ENCODE measurements around the gene ZNF710.
A peak's percentile ranks its signal among the peaks of the same experiment; 100 is the strongest.

ZNF710 gene

GRCh38 chr15:89971592-89971997 lies 29.5 kb upstream of the ZNF710 start:
- no peaks in the 10 kb centered on the region for H4K20me1 ChIP-seq (ENCODE audit: control insufficient read depth, insufficient read depth, low read depth, low read length)
- no peaks in the 10 kb centered on the region for H3K9me3 ChIP-seq (ENCODE audit: control insufficient read depth, insufficient read depth, low read length)
- peaks cover 31% of the 10 kb centered on the region for H3K4me1 ChIP-seq (ENCODE audit: control insufficient read depth, low read length)
- no peak overlapping the region for H3K4me3 ChIP-seq (ENCODE audit: low read length)
- H3K27me3 ChIP-seq (ENCODE audit: control insufficient read depth, low read length), result no peaks in the 10 kb centered on the region
- H3F3A ChIP-seq (ENCODE audit: control insufficient read depth, insufficient read depth), result no peaks in the 10 kb centered on the region
- TF ChIP-seq CTCF (IDR thresholded peaks at IDR 0.05; ENCODE audit: low read depth, low read length, poor library complexity, severe bottlenecking), result peak; percentile 91
- TF ChIP-seq EZH2phosphoT487 (IDR thresholded peaks at IDR 0.05; ENCODE audit: borderline replicate concordance, low read length), result no peak
- H3K36me3 ChIP-seq (ENCODE audit: control insufficient read depth, low read length), result no peaks in the 10 kb centered on the region
- no peaks in the 10 kb centered on the region for H3K79me2 ChIP-seq (ENCODE audit: control insufficient read depth, low read length)
- H3K4me2 ChIP-seq (ENCODE audit: low read length), result no peak overlapping the region
- no peak overlapping the region for H3K27ac ChIP-seq (ENCODE audit: low read depth, low read length)
- no peaks in the 10 kb centered on the region for H3K9me2 ChIP-seq (replicated peaks; ENCODE audit: control insufficient read depth, low read length)

GRCh38 chr15:89972085-89972484 lies 29.0 kb upstream of the ZNF710 start:
- peaks cover 31% of the 10 kb centered on the region for H3K4me1 ChIP-seq (ENCODE audit: control insufficient read depth, low read length)
- H3K36me3 ChIP-seq (ENCODE audit: control insufficient read depth, low read length), result no peaks in the 10 kb centered on the region
- H3F3A ChIP-seq (ENCODE audit: control insufficient read depth, insufficient read depth), result no peaks in the 10 kb centered on the region
- no peaks in the 10 kb centered on the region for H3K79me2 ChIP-seq (ENCODE audit: control insufficient read depth, low read length)
- no peaks in the 10 kb centered on the region for H3K27me3 ChIP-seq (ENCODE audit: control insufficient read depth, low read length)
- H3K9me3 ChIP-seq (ENCODE audit: control insufficient read depth, insufficient read depth, low read length), result no peaks in the 10 kb centered on the region
- TF ChIP-seq CTCF (IDR thresholded peaks at IDR 0.05; ENCODE audit: low read depth, low read length, poor library complexity, severe bottlenecking), result no peak
- no peak for TF ChIP-seq EZH2phosphoT487 (IDR thresholded peaks at IDR 0.05; ENCODE audit: borderline replicate concordance, low read length)
- H3K4me2 ChIP-seq (ENCODE audit: low read length), result no peak overlapping the region
- no peak overlapping the region for H3K27ac ChIP-seq (ENCODE audit: low read depth, low read length)
- H4K20me1 ChIP-seq (ENCODE audit: control insufficient read depth, insufficient read depth, low read depth, low read length), result no peaks in the 10 kb centered on the region
- H3K4me3 ChIP-seq (ENCODE audit: low read length), result no peak overlapping the region
- H3K9me2 ChIP-seq (replicated peaks; ENCODE audit: control insufficient read depth, low read length), result no peaks in the 10 kb centered on the region

- no peak for TF ChIP-seq EZH2phosphoT487 (IDR thresholded peaks at IDR 0.05; ENCODE audit: borderline replicate concordance, low read length)
- no peak for TF ChIP-seq CTCF (IDR thresholded peaks at IDR 0.05; ENCODE audit: low read depth, low read length, poor library complexity, severe bottlenecking)
- Histone ChIP-seq H3K9me2 (replicated peaks; ENCODE audit: control insufficient read depth, low read length) (no peaks in the 10 kb centered on the region), H3K4me2 (ENCODE audit: low read length) (no peak overlapping the region), H3F3A (ENCODE audit: control insufficient read depth, insufficient read depth) (no peaks in the 10 kb centered on the region), H3K27ac (ENCODE audit: low read depth, low read length) (no peak overlapping the region), H3K36me3 (ENCODE audit: control insufficient read depth, low read length) (no peaks in the 10 kb centered on the region), H3K9me3 (ENCODE audit: control insufficient read depth, insufficient read depth, low read length) (no peaks in the 10 kb centered on the region), H3K4me1 (ENCODE audit: control insufficient read depth, low read length) (peaks cover 31% of the 10 kb centered on the region), H3K79me2 (ENCODE audit: control insufficient read depth, low read length) (no peaks in the 10 kb centered on the region), H4K20me1 (ENCODE audit: control insufficient read depth, insufficient read depth, low read depth, low read length) (no peaks in the 10 kb centered on the region), H3K4me3 (ENCODE audit: low read length) (no peak overlapping the region), H3K27me3 (ENCODE audit: control insufficient read depth, low read length) (no peaks in the 10 kb centered on the region)
Measured at GRCh38 chr15:89975482-89976245, 25.5 kb upstream of the ZNF710 start.
